HG03354 (cell line): Measurements from ENCODE around the gene E2F6.

Experiments
- ATAC-seq: cut with Tn5 transposase; IDR thresholded peaks from one replicate; pipeline ENCODE4 v1.9.1; 2021; ENCODE audit warnings: mild to moderate bottlenecking; ENCODE audit not compliant: unreplicated experiment, poor library complexity, severe bottlenecking

E2F6 gene, protein sequence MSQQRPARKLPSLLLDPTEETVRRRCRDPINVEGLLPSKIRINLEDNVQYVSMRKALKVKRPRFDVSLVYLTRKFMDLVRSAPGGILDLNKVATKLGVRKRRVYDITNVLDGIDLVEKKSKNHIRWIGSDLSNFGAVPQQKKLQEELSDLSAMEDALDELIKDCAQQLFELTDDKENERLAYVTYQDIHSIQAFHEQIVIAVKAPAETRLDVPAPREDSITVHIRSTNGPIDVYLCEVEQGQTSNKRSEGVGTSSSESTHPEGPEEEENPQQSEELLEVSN

DNA sequence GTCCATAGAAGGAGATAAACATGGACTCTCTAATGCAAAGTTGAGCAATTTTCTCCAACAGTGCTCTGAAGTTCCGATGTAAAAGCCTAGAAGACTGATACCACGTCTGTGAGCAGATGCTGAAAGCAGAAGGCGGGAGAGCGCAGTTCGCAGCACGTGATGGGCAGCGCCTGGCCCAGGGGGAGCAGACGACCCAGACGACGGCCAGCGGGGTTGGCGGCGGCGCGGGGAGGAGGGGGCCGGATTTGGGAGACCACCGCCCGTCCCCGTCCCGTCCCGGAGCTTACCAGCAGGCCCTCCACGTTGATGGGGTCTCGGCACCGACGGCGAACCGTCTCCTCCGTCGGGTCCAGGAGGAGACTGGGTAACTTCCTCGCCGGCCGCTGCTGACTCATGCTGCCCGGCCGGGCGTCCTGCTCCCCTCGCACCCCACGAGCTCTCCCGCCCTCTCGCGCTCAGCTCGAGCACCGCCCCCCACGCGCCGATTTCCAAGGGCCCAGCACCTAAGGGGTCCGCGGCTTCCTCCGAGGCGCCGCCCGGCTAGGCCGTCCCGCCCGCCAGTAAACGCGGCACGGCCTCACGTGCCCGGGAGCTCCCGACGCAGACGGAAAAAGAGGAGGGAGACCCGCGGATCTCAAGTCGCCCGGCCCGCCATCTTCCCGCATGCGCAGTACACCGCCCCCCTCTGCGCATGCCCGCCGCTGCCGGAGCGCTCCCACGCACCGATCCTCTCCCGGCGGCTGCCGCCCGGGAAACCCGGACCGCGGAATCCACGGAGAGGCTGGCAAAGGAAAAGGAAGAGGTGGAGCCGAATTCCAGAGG lies at the start of gene E2F6:
TSS of gene E2F6 (minus strand) at position 677 of the 822 bp plus-strand sequence. CDS start at position 395, 282 bp downstream.
- peak; percentile 80 for ATAC-seq

- ATAC-seq = no peak
Measured at GRCh38 chr2:11515490-11515981, 49.6 kb upstream of the E2F6 start.

- no peak for ATAC-seq
Measured at GRCh38 chr2:11514904-11515303, 48.9 kb upstream of the E2F6 start.

- no peak for ATAC-seq
Measured at GRCh38 chr2:11514081-11514730, 48.2 kb upstream of the E2F6 start.

- no peak for ATAC-seq
Measured at GRCh38 chr2:11513319-11513718, 47.4 kb upstream of the E2F6 start.

DNA sequence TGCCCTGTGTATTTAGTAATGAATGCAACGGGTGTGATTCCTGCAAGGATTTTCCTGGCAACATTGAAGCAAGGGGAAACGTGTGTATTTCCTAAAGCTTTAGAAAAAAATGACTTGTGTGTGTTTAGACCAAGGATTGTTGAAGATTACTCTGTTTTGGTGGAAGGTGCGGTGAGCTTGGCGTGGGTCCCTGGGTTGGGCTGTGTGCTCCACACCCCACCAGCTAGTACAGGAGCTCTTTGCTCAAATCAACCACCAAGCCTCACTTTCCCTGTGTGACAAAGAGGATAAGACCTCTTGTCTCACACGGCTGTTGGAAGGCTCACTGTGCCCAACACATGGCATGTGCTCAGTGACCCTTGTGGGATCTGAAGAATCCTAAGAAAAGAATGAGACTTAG lies 46.5 kb upstream of the E2F6 start:
- no peak for ATAC-seq

DNA sequence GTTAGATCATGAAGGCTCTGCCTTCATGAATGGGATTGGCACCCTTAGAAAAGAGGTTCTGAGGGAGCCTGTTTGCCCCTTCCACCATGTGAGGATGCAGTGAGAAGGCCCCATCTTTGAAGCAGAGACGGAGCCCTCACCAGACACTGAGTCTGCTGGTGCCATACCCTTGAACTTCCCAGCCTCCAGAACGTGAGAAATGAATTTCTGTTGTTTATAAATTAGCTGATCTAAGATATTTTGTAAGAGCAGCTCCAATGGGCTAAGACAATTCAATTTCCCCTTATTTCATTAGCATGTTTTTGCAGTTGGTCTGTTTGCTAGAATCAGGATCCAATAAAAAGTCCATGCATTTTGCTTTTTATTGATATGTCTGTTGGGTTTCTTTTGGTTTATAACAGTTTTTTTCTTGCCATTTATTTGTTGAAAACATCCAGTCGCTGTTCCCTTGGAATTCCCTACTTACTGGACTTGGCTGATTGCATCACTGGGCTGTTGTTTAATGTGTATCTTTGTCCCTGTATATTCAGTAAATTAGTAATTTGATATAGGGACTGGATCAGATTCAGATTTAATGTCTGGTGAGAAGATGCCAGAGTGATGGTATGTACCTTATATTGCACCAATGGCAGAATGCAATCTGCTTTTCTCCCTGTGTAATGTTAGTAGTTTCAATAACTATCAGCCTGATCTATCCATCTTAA lies 43.8 kb upstream of the E2F6 start:
- no peak for ATAC-seq

GRCh38 chr2:11508279-11508678 lies 42.3 kb upstream of the E2F6 start:
- no peak for ATAC-seq

DNA sequence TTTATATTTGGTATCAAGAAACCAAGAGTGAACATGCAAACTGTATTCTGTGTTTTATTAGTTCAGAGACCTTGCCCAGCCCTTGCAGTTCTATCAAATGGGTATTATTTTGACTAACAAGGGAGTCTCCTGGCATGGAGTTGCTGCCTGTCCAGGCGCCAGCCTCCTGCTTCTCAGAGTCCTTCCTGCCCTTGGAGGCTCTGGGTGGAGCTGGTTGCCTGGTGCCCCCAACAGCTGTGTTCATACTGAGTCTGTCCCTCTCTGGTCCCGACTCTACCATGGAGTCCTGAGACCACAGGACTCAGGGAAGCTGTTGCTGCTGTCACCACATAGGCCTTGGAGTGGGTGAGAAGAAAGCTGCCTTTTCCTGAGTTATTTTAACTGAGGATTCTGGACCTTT lies 41.6 kb upstream of the E2F6 start:
- ATAC-seq = no peak

GRCh38 chr2:11506611-11506969 lies 40.6 kb upstream of the E2F6 start:
- ATAC-seq = no peak

DNA sequence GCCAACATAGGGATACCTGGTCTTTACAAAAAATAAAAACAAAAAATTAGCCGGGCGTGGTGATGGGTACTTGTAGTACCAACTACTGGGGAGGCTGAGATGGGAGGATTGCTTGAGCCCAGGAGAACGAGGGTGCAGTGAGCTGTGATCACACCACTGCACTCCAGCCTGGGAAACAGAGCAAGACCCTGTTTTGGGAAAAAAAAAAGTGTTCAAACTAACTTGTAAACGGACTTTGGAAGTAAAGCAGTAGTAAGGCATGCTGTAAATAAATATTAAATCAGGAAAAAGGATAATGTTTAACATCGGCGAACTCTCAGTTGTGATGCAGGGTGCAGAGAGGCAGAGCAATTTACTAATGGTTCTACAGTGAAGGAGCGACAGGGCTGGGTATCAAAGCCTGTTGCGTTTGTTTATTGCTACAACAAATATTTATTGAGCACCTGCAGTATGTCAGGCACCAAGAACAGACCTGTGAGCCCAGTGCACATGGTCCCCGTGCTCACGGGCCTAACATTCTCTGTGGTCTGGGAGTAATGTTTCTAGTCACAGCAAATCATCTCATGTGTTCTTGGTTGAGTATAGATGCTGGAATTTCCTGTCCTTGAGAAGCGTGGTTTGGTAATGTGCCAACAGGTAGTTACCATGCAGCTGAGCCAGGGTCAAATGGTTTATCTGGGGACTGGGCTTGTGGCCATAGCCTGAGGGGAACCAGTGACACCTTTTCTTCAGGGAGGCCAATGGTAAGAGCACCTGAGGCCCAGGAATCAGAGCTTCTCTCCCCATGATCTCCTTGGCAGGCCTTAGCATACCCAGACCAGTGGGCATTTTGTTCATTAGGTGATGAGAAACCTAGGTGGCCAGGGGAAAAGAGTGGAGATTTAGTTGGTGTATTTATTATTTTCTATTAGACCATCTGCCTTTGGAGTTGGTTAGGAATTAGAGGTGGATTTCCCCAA lies 40.0 kb upstream of the E2F6 start:
- no peak for ATAC-seq

DNA sequence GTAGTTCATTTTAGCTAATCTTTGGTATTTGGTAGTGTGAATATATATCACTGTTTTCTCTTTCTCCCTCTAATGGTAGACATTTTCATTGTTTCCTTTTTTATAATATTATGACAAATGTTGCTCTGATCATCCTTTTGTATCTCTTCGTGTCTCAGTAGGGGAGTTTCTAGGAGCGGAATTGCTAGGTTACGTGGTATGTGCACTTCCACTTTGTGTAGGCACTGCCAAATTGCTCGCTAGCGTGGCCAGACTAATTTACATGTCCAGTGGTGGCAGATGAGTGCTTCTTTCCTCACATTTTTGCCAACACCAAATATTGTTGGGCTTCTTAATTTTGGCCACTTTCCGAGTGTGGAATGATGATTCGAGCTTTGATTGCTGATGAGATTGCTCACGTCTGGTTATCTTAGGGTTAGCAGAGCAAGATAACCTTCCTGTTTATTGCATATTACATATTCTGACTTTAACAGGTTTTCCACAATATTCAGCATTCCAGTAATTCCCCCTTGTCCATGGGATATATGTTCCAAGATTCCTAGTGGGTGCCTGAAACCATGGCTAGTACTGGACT lies 37.5 kb upstream of the E2F6 start:
- no peak for ATAC-seq

DNA sequence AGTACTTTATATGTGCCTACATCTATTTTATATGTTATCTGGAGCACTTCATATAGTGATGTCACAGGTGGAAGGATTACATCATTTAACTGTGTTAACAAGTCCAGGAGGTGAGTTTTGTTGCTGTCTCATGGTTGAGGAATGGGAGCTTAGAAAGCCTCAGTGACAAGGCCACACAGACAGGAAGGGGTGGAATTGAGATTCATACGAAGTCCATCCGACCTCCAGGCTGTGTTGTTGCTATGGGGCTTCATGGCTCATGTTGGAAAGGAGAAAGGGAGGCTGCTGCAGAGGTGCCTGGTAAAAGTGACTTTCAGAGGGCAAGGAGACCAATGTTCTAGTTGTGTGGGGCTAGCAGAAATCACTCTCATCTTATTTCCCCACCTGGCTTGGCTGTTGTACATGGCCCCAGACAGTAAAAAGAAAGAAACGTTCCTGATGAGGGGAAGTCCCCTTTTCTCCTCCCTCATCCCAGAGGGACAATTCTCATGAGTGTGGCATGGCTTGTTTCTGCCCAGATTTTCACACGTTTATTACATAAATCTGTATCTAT lies 36.9 kb upstream of the E2F6 start:
- no peak for ATAC-seq

- ATAC-seq = peak; percentile 49
Measured at GRCh38 chr2:11500702-11501303, 34.8 kb upstream of the E2F6 start.

- ATAC-seq = no peak
Measured at GRCh38 chr2:11499081-11499743, 33.3 kb upstream of the E2F6 start.

- peak; percentile 81 for ATAC-seq
Measured at GRCh38 chr2:11498543-11499034, 32.6 kb upstream of the E2F6 start.
